ENCODE measurements around the gene ALAD. TPM values are rescaled to one million over a fixed set of nuclear protein-coding genes. Genes with fewer than 3 reads are reported as not detected.

ALAD gene
- total and polyA plus RNA-seq, 2 of the 13 experiments (the other 11 are each of a cell fraction or from before 2014, with no cell fraction given): 21.8 to 30.1 TPM

DNA sequence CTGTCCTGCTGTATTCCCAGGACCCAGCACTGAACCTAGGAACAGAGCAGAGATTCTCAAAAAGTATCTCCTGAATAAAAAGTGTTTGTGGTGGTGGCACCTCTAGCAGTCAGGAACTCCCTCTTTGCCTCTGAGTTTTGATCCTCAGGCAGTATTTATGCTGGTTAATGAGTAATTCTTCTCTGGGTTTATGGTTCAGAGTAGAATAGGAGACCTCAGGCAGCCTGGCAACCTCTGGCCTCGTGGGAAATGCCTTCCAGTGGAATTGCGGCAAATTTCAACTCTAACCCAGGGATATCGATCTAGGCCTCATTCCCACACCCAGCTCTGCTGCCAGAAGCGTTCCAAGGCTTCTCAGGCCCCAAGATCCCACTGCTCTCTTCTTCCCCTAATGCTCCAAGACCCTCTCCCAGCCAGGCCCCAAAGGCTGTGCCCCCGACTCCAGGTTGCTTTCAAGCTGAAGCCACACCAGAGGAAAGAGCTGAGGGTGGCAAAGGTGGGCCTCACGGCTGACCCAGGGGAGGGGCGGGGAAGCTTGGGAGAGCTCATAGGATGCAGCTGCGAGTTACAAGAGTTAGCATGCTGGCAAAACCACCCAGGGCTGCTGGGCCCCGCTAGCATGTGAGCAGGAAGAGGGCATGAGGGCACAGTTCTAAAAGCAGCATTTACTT is 13.4 kb downstream of the ALAD start (continued):
- TF ChIP-seq, protein P1, sequence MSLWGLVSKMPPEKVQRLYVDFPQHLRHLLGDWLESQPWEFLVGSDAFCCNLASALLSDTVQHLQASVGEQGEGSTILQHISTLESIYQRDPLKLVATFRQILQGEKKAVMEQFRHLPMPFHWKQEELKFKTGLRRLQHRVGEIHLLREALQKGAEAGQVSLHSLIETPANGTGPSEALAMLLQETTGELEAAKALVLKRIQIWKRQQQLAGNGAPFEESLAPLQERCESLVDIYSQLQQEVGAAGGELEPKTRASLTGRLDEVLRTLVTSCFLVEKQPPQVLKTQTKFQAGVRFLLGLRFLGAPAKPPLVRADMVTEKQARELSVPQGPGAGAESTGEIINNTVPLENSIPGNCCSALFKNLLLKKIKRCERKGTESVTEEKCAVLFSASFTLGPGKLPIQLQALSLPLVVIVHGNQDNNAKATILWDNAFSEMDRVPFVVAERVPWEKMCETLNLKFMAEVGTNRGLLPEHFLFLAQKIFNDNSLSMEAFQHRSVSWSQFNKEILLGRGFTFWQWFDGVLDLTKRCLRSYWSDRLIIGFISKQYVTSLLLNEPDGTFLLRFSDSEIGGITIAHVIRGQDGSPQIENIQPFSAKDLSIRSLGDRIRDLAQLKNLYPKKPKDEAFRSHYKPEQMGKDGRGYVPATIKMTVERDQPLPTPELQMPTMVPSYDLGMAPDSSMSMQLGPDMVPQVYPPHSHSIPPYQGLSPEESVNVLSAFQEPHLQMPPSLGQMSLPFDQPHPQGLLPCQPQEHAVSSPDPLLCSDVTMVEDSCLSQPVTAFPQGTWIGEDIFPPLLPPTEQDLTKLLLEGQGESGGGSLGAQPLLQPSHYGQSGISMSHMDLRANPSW (CRISPR knock-in tag; IDR thresholded peaks at IDR 0.05; ENCODE audit: borderline replicate concordance): peak; percentile 81
- peak; percentile 30; the same call in 1 of the 2 replicates for TF ChIP-seq SIN3B (IDR thresholded peaks at IDR 0.05; ENCODE audit: low read length)
- TF ChIP-seq, protein P2, sequence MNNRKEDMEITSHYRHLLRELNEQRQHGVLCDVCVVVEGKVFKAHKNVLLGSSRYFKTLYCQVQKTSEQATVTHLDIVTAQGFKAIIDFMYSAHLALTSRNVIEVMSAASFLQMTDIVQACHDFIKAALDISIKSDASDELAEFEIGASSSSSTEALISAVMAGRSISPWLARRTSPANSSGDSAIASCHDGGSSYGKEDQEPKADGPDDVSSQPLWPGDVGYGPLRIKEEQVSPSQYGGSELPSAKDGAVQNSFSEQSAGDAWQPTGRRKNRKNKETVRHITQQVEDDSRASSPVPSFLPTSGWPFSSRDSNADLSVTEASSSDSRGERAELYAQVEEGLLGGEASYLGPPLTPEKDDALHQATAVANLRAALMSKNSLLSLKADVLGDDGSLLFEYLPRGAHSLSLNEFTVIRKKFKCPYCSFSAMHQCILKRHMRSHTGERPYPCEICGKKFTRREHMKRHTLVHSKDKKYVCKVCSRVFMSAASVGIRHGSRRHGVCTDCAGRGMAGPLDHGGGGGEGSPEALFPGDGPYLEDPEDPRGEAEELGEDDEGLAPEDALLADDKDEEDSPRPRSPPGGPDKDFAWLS (CRISPR knock-in tag; IDR thresholded peaks at IDR 0.05; ENCODE audit: borderline replicate concordance): no peak
- TF ChIP-seq, protein P3, sequence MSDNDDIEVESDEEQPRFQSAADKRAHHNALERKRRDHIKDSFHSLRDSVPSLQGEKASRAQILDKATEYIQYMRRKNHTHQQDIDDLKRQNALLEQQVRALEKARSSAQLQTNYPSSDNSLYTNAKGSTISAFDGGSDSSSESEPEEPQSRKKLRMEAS (IDR thresholded peaks at IDR 0.05): peak; percentile 90
- 0 out of 2 replicates have a peak, but pooled peaks have one; percentile 20 for TF ChIP-seq ZKSCAN8 (CRISPR knock-in tag; IDR thresholded peaks at IDR 0.05; ENCODE audit: borderline replicate concordance)
- peak; percentile 70; the same call in 1 of the 2 replicates for TF ChIP-seq NCOA1 (CRISPR knock-in tag; IDR thresholded peaks at IDR 0.05)
- peak; percentile 32; the same call in 1 of the 2 replicates for TF ChIP-seq SMC3 (IDR thresholded peaks at IDR 0.05; ENCODE audit: low read length)
- TF ChIP-seq, protein P4, sequence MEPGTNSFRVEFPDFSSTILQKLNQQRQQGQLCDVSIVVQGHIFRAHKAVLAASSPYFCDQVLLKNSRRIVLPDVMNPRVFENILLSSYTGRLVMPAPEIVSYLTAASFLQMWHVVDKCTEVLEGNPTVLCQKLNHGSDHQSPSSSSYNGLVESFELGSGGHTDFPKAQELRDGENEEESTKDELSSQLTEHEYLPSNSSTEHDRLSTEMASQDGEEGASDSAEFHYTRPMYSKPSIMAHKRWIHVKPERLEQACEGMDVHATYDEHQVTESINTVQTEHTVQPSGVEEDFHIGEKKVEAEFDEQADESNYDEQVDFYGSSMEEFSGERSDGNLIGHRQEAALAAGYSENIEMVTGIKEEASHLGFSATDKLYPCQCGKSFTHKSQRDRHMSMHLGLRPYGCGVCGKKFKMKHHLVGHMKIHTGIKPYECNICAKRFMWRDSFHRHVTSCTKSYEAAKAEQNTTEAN (CRISPR knock-in tag; conservative IDR thresholded peaks at IDR 0.05): peak; percentile 67; the same call in 1 of the 2 replicates
- TF ChIP-seq, protein P5, sequence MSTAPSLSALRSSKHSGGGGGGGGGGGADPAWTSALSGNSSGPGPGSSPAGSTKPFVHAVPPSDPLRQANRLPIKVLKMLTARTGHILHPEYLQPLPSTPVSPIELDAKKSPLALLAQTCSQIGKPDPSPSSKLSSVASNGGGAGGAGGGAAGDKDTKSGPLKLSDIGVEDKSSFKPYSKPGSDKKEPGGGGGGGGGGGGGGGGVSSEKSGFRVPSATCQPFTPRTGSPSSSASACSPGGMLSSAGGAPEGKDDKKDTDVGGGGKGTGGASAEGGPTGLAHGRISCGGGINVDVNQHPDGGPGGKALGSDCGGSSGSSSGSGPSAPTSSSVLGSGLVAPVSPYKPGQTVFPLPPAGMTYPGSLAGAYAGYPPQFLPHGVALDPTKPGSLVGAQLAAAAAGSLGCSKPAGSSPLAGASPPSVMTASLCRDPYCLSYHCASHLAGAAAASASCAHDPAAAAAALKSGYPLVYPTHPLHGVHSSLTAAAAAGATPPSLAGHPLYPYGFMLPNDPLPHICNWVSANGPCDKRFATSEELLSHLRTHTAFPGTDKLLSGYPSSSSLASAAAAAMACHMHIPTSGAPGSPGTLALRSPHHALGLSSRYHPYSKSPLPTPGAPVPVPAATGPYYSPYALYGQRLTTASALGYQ (CRISPR knock-in tag; IDR thresholded peaks at IDR 0.05): peak; percentile 86
- TF ChIP-seq NFIC (IDR thresholded peaks at IDR 0.05; ENCODE audit: low read length): peak; percentile 85
- peak; percentile 59; the same call in 1 of the 2 replicates for TF ChIP-seq IRF2 (CRISPR knock-in tag; IDR thresholded peaks at IDR 0.05)
- peak; percentile 73 for TF ChIP-seq TAF1 (CRISPR knock-in tag; IDR thresholded peaks at IDR 0.05)
- TF ChIP-seq, protein P6, sequence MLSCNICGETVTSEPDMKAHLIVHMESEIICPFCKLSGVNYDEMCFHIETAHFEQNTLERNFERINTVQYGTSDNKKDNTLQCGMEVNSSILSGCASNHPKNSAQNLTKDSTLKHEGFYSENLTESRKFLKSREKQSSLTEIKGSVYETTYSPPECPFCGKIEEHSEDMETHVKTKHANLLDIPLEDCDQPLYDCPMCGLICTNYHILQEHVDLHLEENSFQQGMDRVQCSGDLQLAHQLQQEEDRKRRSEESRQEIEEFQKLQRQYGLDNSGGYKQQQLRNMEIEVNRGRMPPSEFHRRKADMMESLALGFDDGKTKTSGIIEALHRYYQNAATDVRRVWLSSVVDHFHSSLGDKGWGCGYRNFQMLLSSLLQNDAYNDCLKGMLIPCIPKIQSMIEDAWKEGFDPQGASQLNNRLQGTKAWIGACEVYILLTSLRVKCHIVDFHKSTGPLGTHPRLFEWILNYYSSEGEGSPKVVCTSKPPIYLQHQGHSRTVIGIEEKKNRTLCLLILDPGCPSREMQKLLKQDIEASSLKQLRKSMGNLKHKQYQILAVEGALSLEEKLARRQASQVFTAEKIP (CRISPR knock-in tag; IDR thresholded peaks at IDR 0.05; ENCODE audit: borderline replicate concordance): no peak
- TF ChIP-seq GATAD2A (CRISPR knock-in tag; IDR thresholded peaks at IDR 0.05): peak; percentile 88
- peak; percentile 86 for TF ChIP-seq HDAC2 (CRISPR knock-in tag; IDR thresholded peaks at IDR 0.05)
- TF ChIP-seq, protein P7, sequence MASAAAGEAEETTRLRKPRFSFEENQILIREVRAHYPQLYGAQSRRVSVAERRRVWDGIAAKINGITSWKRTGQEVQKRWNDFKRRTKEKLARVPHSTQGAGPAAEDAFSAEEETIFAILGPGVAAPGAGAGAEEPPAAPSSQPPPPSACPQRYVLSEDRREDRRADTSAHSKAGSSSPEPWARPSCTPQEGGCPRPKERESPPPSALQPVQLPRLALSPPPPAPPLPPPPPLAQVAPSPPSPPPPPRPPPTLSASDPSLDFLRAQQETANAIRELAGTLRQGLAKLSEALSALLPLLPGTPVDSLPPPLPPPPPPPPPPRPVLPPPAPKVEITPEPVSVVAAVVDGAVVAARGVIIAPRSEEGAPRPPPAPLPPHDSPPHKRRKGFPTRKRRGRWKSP (CRISPR knock-in tag; IDR thresholded peaks at IDR 0.05): peak; percentile 54; the same call in 1 of the 2 replicates
- peak; percentile 72; the same call in 1 of the 2 replicates for TF ChIP-seq DMAP1 (CRISPR knock-in tag; IDR thresholded peaks at IDR 0.05)
- TF ChIP-seq ZSCAN9 (CRISPR knock-in tag; IDR thresholded peaks at IDR 0.05; ENCODE audit: borderline replicate concordance): peak; percentile 39; the same call in 1 of the 2 replicates
- TF ChIP-seq SALL2 (CRISPR knock-in tag; IDR thresholded peaks at IDR 0.05): no peak

Measured in HepG2 (cell line).